Measurements from ENCODE around the gene MMS22L.

DNA sequence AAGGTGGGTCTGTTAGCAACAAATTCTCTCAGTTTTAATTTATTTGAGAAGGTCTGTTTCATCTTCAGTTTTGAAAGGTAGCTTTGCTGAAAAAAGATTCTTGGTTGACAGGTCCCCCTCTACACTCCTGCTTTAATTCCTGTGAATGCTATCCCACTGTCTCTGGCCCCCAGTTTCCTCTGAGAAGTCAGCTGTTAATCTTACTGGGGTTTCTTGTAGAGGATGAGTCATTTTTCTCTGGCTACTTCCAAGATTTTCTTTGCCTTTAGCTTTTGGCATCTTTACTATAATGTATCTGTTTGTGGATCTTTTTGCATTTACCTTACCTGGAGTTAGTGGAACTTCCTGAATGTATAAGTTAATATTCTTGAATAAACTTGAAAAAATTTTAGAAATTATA is 122.7 kb downstream of the MMS22L start:
- no peak for TF ChIP-seq EZH2phosphoT487 (IDR thresholded peaks at IDR 0.05; ENCODE audit: borderline replicate concordance, low read length)
- TF ChIP-seq, protein P1, sequence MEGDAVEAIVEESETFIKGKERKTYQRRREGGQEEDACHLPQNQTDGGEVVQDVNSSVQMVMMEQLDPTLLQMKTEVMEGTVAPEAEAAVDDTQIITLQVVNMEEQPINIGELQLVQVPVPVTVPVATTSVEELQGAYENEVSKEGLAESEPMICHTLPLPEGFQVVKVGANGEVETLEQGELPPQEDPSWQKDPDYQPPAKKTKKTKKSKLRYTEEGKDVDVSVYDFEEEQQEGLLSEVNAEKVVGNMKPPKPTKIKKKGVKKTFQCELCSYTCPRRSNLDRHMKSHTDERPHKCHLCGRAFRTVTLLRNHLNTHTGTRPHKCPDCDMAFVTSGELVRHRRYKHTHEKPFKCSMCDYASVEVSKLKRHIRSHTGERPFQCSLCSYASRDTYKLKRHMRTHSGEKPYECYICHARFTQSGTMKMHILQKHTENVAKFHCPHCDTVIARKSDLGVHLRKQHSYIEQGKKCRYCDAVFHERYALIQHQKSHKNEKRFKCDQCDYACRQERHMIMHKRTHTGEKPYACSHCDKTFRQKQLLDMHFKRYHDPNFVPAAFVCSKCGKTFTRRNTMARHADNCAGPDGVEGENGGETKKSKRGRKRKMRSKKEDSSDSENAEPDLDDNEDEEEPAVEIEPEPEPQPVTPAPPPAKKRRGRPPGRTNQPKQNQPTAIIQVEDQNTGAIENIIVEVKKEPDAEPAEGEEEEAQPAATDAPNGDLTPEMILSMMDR (conservative IDR thresholded peaks at IDR 0.05; ENCODE audit: low read depth, low read length) = no peak
